Measurements from ENCODE around the gene NUCB1.
"Not testable (repeated sequence)": the region's sequence is repeated elsewhere in the genome, so short reads cannot be mapped to it uniquely, and the experiment has no call there.

DNA sequence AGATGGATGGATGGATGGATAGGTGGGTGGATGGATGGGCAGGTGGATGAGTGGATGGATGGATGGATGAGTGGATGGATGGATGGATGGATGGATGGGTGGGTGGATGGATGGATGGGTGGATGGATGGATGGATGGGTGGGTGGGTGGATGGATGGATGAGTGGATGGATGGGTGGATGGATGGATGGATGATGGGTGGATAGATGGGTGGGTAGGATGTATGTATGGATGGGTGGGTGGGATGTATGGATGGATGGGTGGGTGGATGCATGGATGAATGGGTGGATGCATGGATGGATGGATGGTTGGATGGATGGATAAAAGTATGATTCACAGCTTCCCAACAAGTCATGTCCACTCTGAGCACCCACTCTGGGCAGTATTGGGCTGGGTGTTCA lies 3.7 kb downstream of the NUCB1 start:
- TF ChIP-seq, protein P1, sequence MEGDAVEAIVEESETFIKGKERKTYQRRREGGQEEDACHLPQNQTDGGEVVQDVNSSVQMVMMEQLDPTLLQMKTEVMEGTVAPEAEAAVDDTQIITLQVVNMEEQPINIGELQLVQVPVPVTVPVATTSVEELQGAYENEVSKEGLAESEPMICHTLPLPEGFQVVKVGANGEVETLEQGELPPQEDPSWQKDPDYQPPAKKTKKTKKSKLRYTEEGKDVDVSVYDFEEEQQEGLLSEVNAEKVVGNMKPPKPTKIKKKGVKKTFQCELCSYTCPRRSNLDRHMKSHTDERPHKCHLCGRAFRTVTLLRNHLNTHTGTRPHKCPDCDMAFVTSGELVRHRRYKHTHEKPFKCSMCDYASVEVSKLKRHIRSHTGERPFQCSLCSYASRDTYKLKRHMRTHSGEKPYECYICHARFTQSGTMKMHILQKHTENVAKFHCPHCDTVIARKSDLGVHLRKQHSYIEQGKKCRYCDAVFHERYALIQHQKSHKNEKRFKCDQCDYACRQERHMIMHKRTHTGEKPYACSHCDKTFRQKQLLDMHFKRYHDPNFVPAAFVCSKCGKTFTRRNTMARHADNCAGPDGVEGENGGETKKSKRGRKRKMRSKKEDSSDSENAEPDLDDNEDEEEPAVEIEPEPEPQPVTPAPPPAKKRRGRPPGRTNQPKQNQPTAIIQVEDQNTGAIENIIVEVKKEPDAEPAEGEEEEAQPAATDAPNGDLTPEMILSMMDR (conservative IDR thresholded peaks at IDR 0.05; ENCODE audit: low read length), result not testable (repeated sequence)
- not testable (repeated sequence) for TF ChIP-seq EZH2phosphoT487 (IDR thresholded peaks at IDR 0.05; ENCODE audit: borderline replicate concordance)
